GM19193 (cell line): ENCODE results near the gene LARGE1.

Source experiments
- POLR2A ChIP-seq: IDR thresholded peaks from 4 replicates; pipeline ENCODE4 v1.6.1; 2011; ENCODE audit not compliant: insufficient read depth, insufficient read length; ENCODE audit errors: extremely low read depth

LARGE1 gene

GRCh38 chr22:33325232-33326004 lies 594.9 kb downstream of the LARGE1 start:
- no peak for TF ChIP-seq POLR2A

GRCh38 chr22:33324228-33324627 lies 596.0 kb downstream of the LARGE1 start:
- no peak for TF ChIP-seq POLR2A

GRCh38 chr22:33321466-33321865 lies 598.8 kb downstream of the LARGE1 start:
- no peak for TF ChIP-seq POLR2A

- TF ChIP-seq POLR2A: no peak
Observed at GRCh38 chr22:33315954-33316353, 604.3 kb downstream of the LARGE1 start.

GRCh38 chr22:33315117-33315516 lies 605.2 kb downstream of the LARGE1 start:
- no peak for TF ChIP-seq POLR2A

GRCh38 chr22:33314316-33314715 lies 606.0 kb downstream of the LARGE1 start:
- TF ChIP-seq POLR2A: no peak

- no peak for TF ChIP-seq POLR2A
Observed at GRCh38 chr22:33303099-33303498, 617.2 kb downstream of the LARGE1 start.

GRCh38 chr22:33302549-33302948 lies 617.7 kb downstream of the LARGE1 start:
- no peak for TF ChIP-seq POLR2A

GRCh38 chr22:33302049-33302545 lies 618.2 kb downstream of the LARGE1 start:
- TF ChIP-seq POLR2A: no peak

- no peak for TF ChIP-seq POLR2A
Observed at GRCh38 chr22:33300165-33300564, 620.1 kb downstream of the LARGE1 start.

GRCh38 chr22:33299245-33299956 lies 620.9 kb downstream of the LARGE1 start:
- no peak for TF ChIP-seq POLR2A

GRCh38 chr22:33296941-33297340 lies 623.3 kb downstream of the LARGE1 start:
- no peak for TF ChIP-seq POLR2A

- TF ChIP-seq POLR2A: no peak
Observed at GRCh38 chr22:33288078-33288477, 632.2 kb downstream of the LARGE1 start.

- no peak for TF ChIP-seq POLR2A
Observed at GRCh38 chr22:33275073-33275443, 645.2 kb downstream of the LARGE1 start.

GRCh38 chr22:33274214-33275072 lies 645.8 kb downstream of the LARGE1 start:
- no peak for TF ChIP-seq POLR2A
